Measurements from ENCODE around the gene EHHADH. TPM values are rescaled to one million over a fixed set of nuclear protein-coding genes. Genes with fewer than 3 reads are reported as not detected.

The EHHADH gene
- total and polyA plus RNA-seq, 9 of the 15 experiments (the other 6 are each of a cell fraction or from before 2014, with no cell fraction given) = 3.6 to 6.4 (median 5.4) TPM

GRCh38 chr3:185151101-185151963 is 102.5 kb downstream of the EHHADH start (continued):
- TF ChIP-seq ZC3H8 (IDR thresholded peaks at IDR 0.05) (no peak), ETV1 (tag; conservative IDR thresholded peaks at IDR 0.05; ENCODE audit: low read depth) (no peak), GTF2B (IDR thresholded peaks at IDR 0.05; ENCODE audit: extremely low read depth, insufficient read length) (no peak), BCOR (IDR thresholded peaks at IDR 0.05) (no peak), ZFP30 (CRISPR knock-in tag; IDR thresholded peaks at IDR 0.05; ENCODE audit: borderline replicate concordance) (no peak), BMI1 (IDR thresholded peaks at IDR 0.05; ENCODE audit: low read length) (0 out of 2 replicates have a peak, but pooled peaks have one; percentile 42), PYGO2 (tag; IDR thresholded peaks at IDR 0.05) (no peak), STAT5B (CRISPR knock-in tag; IDR thresholded peaks at IDR 0.05) (no peak), FOXA1 (IDR thresholded peaks at IDR 0.05; ENCODE audit: borderline replicate concordance) (no peak), ASH1L (IDR thresholded peaks at IDR 0.05; ENCODE audit: borderline replicate concordance, low read depth, partially characterized antibody) (no peak), ZNF707 (CRISPR knock-in tag; conservative IDR thresholded peaks at IDR 0.05) (no peak), CBX8 (IDR thresholded peaks at IDR 0.05; ENCODE audit: borderline replicate concordance, extremely low read depth, low read depth, low read length, poor library complexity, severe bottlenecking) (peak; percentile 94), RBM15 (IDR thresholded peaks at IDR 0.05; ENCODE audit: insufficient read depth, low read length) (no peak), PHB2 (IDR thresholded peaks at IDR 0.05; ENCODE audit: low read depth) (no peak), CBX2 (IDR thresholded peaks at IDR 0.05; ENCODE audit: insufficient read depth, low read length, poor library complexity, severe bottlenecking) (peak; percentile 98)

Data from K562 (cell line).